Measurements from ENCODE around the gene PITPNC1. TPM values are rescaled to one million over a fixed set of nuclear protein-coding genes. Genes with fewer than 3 reads are reported as not detected.

PITPNC1 gene
- total and polyA plus RNA-seq, 2 of the 13 experiments (the other 11 are each of a cell fraction or from before 2014, with no cell fraction given), result 4.1 to 5.7 TPM

DNA sequence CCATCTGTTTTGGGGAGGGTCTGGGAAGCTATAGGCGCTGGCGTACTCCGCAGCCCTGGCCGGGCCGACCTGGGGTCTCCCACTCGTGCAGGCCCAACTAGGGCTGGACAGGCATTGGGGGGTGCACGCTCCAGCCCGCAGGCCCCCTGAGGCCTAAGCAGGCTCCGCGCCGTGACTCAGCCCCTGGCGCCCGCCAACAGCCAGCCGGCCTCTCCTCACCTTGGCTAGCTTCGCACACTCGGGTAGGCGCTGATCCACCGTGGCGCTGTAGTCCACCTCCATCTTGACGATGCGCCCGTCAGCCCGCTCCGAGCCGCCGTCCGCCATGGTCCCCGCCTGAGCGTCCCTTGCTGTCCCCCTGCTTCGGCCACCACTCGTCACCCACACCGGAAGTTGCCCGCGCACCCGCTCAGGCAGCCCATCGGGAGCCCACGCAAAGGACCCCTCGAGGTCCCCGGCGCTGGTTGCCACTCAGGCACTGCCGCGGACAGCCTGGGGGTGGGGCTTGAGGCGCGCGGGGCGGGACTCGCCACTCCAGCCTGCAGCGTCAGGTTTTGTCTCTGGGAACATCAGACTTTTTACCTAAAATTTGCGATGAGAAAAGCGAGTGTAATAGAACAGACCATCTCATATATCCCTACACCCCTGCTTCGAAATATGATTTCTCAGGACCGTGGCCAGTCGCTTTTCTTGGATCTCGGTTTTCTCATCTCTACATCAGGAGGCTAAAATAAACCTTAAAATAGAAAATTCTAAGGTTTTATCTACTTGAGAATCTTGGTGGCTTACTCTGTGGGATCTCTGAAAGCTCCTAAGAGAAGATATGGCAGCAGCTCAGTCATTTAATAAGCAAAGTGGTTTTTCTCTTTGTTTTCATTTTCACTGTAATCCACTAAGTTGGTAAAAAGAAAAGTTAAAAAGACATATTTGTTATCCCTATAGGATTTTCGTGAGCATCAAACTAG lies 10.6 kb upstream of the PITPNC1 start, which contains the start of gene PSMD12 (continued):
- TF ChIP-seq TBP (CRISPR knock-in tag; IDR thresholded peaks at IDR 0.05), result no peak
- TF ChIP-seq, protein P1, sequence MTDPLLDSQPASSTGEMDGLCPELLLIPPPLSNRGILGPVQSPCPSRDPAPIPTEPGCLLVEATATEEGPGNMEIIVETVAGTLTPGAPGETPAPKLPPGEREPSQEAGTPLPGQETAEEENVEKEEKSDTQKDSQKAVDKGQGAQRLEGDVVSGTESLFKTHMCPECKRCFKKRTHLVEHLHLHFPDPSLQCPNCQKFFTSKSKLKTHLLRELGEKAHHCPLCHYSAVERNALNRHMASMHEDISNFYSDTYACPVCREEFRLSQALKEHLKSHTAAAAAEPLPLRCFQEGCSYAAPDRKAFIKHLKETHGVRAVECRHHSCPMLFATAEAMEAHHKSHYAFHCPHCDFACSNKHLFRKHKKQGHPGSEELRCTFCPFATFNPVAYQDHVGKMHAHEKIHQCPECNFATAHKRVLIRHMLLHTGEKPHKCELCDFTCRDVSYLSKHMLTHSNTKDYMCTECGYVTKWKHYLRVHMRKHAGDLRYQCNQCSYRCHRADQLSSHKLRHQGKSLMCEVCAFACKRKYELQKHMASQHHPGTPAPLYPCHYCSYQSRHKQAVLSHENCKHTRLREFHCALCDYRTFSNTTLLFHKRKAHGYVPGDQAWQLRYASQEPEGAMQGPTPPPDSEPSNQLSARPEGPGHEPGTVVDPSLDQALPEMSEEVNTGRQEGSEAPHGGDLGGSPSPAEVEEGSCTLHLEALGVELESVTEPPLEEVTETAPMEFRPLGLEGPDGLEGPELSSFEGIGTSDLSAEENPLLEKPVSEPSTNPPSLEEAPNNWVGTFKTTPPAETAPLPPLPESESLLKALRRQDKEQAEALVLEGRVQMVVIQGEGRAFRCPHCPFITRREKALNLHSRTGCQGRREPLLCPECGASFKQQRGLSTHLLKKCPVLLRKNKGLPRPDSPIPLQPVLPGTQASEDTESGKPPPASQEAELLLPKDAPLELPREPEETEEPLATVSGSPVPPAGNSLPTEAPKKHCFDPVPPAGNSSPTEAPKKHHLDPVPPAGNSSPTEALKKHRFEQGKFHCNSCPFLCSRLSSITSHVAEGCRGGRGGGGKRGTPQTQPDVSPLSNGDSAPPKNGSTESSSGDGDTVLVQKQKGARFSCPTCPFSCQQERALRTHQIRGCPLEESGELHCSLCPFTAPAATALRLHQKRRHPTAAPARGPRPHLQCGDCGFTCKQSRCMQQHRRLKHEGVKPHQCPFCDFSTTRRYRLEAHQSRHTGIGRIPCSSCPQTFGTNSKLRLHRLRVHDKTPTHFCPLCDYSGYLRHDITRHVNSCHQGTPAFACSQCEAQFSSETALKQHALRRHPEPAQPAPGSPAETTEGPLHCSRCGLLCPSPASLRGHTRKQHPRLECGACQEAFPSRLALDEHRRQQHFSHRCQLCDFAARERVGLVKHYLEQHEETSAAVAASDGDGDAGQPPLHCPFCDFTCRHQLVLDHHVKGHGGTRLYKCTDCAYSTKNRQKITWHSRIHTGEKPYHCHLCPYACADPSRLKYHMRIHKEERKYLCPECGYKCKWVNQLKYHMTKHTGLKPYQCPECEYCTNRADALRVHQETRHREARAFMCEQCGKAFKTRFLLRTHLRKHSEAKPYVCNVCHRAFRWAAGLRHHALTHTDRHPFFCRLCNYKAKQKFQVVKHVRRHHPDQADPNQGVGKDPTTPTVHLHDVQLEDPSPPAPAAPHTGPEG (CRISPR knock-in tag; IDR thresholded peaks at IDR 0.05), result peak; percentile 91
- TF ChIP-seq CBX1 (IDR thresholded peaks at IDR 0.05; ENCODE audit: low read depth), result peak; percentile 99
- peak; percentile 91; the same call in 1 of the 2 replicates for TF ChIP-seq TSC22D2 (CRISPR knock-in tag; IDR thresholded peaks at IDR 0.05; ENCODE audit: borderline replicate concordance)
- no peak for TF ChIP-seq CBX2 (IDR thresholded peaks at IDR 0.05; ENCODE audit: low read depth, low read length)
- TF ChIP-seq CBX2 (CRISPR knock-in tag; IDR thresholded peaks at IDR 0.05; ENCODE audit: low read depth), result no peak; the same call in none of the 2 replicates
- TF ChIP-seq HIVEP1 (CRISPR knock-in tag; IDR thresholded peaks at IDR 0.05), result peak; percentile 89
- TF ChIP-seq, protein P2, sequence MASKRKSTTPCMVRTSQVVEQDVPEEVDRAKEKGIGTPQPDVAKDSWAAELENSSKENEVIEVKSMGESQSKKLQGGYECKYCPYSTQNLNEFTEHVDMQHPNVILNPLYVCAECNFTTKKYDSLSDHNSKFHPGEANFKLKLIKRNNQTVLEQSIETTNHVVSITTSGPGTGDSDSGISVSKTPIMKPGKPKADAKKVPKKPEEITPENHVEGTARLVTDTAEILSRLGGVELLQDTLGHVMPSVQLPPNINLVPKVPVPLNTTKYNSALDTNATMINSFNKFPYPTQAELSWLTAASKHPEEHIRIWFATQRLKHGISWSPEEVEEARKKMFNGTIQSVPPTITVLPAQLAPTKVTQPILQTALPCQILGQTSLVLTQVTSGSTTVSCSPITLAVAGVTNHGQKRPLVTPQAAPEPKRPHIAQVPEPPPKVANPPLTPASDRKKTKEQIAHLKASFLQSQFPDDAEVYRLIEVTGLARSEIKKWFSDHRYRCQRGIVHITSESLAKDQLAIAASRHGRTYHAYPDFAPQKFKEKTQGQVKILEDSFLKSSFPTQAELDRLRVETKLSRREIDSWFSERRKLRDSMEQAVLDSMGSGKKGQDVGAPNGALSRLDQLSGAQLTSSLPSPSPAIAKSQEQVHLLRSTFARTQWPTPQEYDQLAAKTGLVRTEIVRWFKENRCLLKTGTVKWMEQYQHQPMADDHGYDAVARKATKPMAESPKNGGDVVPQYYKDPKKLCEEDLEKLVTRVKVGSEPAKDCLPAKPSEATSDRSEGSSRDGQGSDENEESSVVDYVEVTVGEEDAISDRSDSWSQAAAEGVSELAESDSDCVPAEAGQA (IDR thresholded peaks at IDR 0.05; ENCODE audit: low read depth), result peak; percentile 58
- TF ChIP-seq, protein P2 (CRISPR knock-in tag; IDR thresholded peaks at IDR 0.05; ENCODE audit: borderline replicate concordance), result peak; percentile 93; the same call in 1 of the 2 replicates
- peak; percentile 86 for TF ChIP-seq ZNF232 (CRISPR knock-in tag; IDR thresholded peaks at IDR 0.05; ENCODE audit: borderline replicate concordance)
- TF ChIP-seq MYNN (CRISPR knock-in tag; IDR thresholded peaks at IDR 0.05; ENCODE audit: low read depth), result no peak
- no peak for TF ChIP-seq ZNF260 (CRISPR knock-in tag; IDR thresholded peaks at IDR 0.05; ENCODE audit: borderline replicate concordance, low read depth)
- TF ChIP-seq FOXA3 (CRISPR knock-in tag; IDR thresholded peaks at IDR 0.05), result peak; percentile 79
- peak; percentile 24 to 32; a peak in 1 of 4 replicates for TF ChIP-seq EP300 (IDR thresholded peaks at IDR 0.05; ENCODE audit: low read depth in 2 of 2, low read length in 2 of 2)
- TF ChIP-seq EP300 (CRISPR knock-in tag; IDR thresholded peaks at IDR 0.05; ENCODE audit: borderline replicate concordance), result no peak
- no peak for TF ChIP-seq MBNL3 (CRISPR knock-in tag; conservative IDR thresholded peaks at IDR 0.05)
- TF ChIP-seq FOXK2 (IDR thresholded peaks at IDR 0.05), result no peak
- TF ChIP-seq RARG (CRISPR knock-in tag; IDR thresholded peaks at IDR 0.05; ENCODE audit: low read depth), result 0 out of 2 replicates have a peak, but pooled peaks have one; percentile 43
